ENCODE data around the gene GAN.

Gene GAN, protein sequence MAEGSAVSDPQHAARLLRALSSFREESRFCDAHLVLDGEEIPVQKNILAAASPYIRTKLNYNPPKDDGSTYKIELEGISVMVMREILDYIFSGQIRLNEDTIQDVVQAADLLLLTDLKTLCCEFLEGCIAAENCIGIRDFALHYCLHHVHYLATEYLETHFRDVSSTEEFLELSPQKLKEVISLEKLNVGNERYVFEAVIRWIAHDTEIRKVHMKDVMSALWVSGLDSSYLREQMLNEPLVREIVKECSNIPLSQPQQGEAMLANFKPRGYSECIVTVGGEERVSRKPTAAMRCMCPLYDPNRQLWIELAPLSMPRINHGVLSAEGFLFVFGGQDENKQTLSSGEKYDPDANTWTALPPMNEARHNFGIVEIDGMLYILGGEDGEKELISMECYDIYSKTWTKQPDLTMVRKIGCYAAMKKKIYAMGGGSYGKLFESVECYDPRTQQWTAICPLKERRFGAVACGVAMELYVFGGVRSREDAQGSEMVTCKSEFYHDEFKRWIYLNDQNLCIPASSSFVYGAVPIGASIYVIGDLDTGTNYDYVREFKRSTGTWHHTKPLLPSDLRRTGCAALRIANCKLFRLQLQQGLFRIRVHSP

DNA sequence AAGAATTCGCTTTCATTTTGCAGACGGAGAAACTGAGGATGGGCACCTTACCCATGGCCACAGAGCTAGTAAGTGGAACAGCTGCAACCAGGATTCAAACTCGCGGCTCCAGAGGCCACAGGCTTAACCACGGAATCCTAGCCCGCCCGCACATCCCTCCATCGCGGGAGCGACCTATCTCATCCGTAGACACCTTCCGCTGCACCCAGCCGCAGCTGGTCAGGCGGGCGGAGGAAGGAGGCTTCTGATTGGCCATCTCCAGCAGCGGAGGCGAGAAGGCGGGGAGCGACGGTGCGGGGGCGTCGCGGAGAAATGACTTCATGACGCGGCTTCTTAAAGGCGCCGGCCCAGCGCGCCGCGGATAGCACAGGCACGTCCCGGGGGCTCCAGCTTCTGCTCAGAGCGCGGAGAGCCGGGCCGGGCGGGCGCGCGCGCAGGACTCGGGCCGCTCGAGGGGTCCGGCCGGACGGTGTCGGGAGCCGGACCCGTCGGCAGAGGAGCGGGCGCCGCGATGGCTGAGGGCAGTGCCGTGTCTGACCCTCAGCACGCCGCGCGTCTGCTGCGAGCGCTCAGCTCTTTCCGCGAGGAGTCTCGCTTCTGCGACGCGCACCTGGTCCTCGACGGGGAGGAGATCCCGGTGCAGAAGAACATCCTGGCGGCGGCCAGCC, at the start of gene GAN:
GAN (plus strand) TSS at position 360 of the 668 bp plus-strand sequence; CDS start at position 512, 152 bp downstream.
- DNase-seq (ENCODE audit: insufficient read length, low spot score) (peak; percentile 99), FAIRE-seq (peak; percentile 95)

DNA sequence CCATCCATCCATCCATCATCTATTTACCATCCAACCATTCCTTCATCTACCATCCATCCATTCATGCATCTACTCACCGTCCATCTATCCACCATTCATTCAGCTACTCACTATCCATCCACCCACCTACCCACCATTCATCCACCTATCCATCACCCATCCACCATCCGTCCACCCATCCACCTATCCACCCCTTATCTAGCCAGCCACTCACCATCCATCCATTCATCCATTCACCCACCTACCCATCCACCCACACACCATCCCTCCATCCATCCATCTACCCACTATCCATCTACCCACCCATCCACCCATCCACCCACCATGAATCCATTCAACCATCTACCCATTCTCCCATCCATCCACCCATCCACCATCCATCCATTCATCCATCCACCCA, 49.7 kb upstream of the GAN start:
- DNase-seq (ENCODE audit: insufficient read length, low spot score) (no peak), FAIRE-seq (no peak)

DNA sequence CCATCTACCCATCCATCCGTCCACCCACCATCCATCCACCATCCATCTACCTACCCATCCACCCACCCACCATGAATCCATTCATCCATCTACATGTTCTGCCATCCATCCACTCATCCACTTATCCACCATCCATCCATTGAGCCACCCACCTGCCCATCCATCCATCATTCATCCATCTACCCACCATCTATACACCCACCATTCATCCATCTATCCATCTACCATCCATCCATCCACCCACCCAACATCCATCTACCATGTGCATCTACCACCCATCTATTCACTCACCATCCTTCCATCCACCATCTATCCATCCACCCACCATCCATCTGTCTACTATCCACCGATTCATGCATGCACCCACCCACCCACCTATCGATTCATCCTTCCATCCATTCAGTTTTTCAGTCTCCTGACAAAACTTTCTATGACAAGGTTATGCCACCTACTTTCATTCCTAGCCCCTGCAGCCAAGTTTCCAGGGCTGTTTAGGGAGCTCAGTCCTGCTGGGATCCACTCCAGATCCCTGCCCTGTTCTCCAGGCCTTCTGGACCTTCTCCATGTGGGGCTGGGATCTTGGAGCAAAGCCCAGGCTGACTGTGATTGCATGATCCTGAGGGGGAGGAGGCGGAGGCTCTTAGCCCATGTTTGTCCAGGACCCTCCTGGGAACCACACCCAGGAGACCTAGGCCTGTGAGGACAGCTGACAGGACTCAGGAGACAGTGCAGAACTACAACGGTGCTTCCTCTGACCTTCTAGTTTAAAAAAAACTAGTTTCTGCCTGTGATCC, 48.9 kb upstream of the GAN start:
- FAIRE-seq (no peak), DNase-seq (ENCODE audit: insufficient read length, low spot score) (no peak)

DNA sequence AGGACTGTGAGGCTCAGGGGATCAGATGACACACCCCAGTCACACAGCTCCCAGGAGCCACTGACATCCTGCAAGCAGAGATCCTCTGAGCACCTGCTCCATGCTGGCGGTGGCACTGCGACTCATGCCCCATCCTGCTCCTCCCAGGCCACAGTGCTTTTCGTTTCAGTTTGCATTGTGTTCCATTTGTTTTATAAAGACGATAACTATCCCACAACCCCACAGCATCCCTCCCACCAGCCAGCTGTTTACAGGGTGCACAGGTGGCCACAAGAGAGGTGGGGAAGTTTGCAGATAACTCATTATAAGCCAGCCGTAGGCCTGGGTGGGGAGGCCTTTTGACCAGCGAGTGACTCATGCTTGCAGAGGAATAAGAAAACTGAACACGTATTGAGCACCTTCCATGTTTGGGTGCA, 48.1 kb upstream of the GAN start:
- FAIRE-seq = no peak
- DNase-seq (ENCODE audit: insufficient read length, low spot score) = no peak

DNA sequence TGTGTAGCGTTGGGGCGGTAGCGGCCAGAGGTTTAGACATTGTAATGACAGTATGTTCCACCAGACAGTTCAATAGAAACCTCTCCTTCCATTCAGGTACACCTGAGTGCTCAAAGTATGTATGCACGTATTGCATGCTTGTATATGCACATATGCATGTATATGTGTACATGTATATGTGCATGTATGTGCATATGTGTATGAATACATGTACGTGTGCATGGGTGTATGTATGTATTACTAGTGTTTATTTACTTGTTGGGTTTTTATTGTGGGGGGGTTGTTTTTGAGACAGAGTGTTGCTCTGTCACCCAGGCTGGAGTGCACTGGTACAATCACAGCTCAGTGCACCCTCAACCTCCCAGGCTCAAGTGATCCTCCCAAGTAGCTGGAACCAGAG, 46.3 kb upstream of the GAN start:
- no peak for DNase-seq (ENCODE audit: insufficient read length, low spot score)
- FAIRE-seq = peak; percentile 36

DNA sequence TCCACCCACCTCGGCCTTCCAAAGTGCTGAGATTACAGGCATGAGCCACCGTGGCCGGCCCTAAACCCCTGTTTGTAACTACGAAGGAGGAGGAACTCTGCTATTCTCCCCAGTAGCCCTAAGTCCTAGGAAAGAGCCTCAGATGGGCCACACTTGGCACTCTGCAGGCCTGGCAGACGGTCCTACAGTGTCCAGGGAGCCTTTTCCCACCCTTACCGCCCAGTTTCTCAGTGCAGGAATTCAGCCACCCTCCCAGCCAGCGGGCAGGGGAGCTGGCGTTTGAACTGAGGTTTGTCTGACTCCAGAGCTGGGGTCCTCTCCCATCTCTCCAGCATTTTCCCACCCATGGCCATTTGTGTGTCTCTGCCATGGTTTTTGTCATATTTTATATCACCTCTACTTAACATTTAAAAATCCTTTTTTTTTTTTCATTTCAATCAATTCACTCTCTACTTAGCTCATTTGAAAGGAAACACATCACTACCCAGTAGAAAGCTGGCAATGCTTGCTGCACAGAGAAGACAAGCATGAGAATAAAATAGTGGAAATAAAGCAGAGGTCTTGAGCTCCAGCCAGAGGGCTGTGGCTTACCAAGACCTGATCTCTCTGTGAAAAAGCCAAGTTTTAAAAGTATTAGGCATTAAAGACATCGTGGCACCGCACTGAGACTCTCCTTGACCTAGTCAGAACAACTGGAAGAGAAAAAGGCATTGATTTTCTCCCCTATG, 41.4 kb upstream of the GAN start:
- DNase-seq (ENCODE audit: insufficient read length, low spot score) = no peak
- FAIRE-seq = no peak

DNA sequence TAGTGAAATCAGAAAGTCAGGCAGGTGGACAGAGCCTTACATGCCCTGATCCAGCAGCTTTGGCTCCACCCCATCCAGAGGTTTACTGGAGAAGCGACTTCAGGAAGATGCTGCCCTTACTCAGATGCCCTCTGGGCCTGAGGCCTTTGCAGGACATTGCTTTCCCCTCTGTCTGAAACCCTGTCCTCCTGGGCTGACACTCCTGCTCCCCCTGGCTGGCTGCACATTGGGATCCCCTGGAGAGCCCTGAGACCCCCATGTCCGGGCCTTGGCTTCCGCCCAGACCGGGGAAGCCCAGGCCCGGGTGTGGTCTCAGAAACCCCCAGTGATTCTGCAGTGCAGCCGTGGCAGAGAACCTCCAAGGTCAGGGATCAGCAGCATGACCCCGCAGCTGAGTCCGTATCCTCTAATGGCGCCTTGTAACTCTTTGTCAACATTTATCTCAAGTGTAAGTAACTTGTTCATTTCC, 39.7 kb upstream of the GAN start:
- DNase-seq (ENCODE audit: insufficient read length, low spot score) = no peak

DNA sequence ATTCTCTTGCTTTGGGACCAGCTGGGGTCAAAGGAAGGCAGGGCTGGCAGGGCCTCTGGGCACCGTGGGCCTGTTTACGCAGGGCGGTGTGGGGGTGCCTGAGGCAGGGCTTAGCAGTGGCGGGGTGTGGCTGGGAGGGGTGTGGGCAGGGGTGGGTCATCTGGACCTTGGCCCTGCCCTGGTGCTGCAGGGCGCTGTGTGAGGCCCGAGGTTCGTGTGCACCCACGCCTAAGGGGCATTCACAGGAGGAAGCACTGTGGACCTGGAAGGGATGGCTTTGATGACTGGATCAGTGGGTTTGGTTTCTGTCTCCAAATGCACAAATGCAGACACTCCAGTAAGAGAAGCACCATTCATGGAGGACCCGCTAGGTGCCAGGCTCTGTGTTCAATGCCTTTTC, 39.0 kb upstream of the GAN start:
- no peak for FAIRE-seq

More for the DNA sequence above, 39.7 kb upstream of the GAN start:
- no peak for FAIRE-seq

DNA sequence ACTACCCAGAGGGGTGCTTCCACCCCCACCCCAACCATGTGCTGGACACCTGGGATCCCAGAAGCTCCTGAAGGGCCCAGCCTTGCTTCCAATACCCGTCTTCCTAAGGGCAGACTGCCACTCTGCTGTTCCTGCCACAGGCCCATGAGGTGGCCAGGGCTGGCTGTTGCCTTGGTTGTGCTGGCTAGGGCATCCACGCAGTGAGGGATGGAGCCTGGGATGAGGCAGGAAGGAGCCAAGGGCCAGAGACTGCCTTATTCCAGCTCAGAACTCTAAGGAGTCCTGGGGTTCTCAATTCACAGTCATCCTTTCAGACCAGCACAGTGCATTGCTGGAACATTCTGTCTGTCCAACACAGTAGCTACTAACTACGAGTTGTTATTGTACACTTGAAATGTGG, 38.4 kb upstream of the GAN start:
- no peak for DNase-seq (ENCODE audit: insufficient read length, low spot score)
- no peak for FAIRE-seq

More for the DNA sequence above, 39.0 kb upstream of the GAN start:
- no peak for DNase-seq (ENCODE audit: insufficient read length, low spot score)

DNA sequence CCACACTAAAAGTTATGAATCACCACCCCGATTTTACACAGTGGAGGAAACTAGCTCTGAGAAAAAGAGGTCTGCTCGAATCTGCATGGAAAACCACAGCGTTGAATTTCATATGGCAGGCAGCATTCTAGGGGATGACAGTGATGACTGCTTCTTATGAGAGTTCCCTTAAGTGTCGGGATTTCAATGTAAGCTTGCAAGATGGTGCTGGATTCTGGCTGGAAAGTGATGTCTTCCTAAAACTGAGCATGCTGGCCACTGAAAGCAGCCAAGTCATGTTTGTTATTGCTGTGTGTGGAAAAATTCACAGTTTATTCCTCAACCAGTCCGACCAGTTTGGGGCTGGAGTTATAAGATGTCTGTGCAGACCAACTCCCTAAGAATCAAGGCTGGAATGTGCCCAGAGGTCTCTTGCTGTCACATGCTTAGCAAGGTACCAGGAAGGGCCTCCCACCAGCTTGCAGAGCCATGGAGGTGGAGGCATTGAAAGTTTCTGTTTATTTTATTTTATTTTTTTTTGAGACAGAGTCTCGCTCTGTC, 37.2 kb upstream of the GAN start:
- no peak for FAIRE-seq
- no peak for DNase-seq (ENCODE audit: insufficient read length, low spot score)

DNA sequence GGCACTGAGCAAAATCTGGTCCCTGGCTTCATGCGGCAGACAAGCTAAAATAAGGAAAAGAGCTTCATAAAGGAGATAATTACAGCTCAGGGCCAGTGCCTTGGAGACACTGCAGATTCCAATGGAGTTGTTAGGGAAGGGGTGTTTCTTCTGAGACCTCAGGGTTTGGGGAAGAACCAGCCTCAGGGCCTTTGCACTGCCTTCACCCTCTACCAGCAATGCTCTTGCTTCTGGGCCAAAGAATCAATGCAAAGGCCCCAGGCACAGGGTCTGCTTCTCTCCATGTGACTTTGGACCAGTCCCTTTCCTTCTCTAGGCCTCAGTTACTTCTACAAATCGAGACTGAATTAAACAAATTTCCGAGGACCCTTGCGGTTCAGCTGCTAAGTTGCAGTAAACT, 36.2 kb upstream of the GAN start:
- DNase-seq (ENCODE audit: insufficient read length, low spot score) = no peak
- no peak for FAIRE-seq

DNA sequence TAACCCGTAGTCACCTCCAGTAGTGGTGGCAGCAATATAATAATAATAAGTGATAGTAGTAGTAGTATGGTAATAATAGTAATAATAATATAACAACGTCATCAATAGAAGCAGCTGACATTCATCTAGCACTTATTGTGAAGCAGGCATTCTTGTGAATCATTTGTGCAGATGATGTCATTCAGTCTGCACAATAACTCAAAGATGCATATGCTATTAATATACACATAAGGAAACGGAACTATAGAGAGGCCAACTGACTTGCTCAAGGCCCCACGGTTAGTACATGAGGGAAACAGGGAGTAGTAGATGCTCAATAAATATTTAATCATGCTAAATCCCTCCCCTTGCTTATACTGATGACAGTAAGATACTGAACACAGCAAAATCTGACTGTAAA, 35.4 kb upstream of the GAN start:
- DNase-seq (ENCODE audit: insufficient read length, low spot score) (no peak), FAIRE-seq (no peak)

DNA sequence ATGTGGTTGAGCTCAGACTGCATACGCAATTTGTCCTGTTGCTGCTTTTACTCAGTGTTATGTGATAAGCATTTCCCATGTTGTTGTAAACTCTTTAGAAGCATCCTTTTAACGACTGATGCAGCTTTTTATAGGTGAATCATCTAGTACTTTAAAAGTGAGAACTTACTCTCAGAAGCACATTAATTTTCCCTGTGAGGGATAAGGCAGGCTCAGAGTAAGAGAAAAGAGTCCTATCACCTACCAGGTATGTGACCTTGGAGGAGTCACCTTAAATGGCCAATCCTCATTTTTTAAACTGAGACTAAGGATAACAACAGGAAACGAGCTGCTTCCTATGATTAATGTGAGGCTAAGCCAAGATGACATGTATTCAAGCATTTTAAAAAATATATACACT, 34.4 kb upstream of the GAN start:
- FAIRE-seq (no peak), DNase-seq (ENCODE audit: insufficient read length, low spot score) (no peak)

DNA sequence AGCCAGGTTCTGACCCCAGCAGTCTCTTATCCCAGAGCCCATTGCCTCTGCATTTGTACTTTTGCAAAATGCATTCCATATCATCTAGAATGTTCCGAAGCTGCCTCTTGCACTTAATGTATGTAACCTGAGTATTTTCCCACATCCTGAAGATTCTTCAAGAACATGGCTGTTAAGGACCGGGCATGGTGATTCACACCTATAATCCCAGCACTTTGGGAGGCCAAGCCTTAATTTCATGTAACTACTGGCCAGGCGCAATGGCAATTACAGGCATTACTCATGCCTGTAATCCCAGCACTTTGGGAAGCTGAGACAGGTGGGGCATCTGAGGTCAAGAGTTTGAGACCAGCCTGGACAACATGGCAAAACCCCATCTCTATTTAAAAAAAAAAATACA, 31.7 kb upstream of the GAN start:
- no peak for DNase-seq (ENCODE audit: insufficient read length, low spot score)
- FAIRE-seq = no peak

DNA sequence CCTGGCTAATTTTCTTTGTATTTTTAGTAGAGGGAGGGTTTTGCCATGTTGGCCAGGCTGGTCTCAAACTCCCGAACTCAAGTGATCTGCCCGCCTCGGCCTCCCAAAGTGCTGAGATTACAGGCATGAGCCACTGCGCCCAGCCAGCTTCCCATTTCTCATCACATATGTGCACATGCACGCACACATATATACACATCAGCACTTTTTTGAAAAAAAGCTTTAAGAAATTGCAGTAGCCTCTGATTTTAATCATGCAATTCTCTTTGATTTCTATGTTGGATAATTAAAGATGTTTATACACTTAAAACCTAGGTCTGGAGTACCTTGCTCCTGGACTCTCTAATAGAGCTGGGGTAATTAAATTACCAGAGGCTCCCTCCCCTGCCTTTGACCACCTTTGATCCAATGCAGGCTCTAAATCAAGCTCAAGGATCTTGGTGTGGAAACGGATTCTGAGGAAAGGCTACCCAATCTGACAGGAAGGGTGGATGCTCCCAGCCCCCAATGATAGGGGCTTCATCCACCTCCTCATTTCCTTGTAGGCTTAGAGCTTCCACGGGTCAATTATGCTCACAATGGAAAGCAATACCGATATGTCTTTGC, 29.7 kb upstream of the GAN start:
- FAIRE-seq (no peak), DNase-seq (ENCODE audit: insufficient read length, low spot score) (no peak)

DNA sequence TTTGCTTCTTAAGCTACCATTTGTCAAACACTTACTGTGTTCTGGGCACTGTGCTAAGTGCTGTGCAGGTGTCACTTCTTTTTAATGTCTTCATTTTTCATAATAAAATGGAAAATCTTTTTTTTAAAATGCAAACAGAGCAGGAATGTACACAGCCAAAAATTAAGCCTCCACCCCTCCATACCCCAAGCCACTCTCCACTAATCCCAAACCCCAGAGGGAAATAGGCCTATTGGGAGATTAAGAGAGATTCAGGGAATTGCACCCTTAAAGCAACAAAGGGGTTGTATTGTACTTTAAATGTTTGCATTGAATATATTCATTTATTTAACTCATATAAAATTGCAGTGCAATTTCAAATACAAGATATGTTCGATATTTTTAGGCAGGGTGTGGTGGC, 28.6 kb upstream of the GAN start:
- DNase-seq (ENCODE audit: insufficient read length, low spot score) (no peak), FAIRE-seq (no peak)

DNA sequence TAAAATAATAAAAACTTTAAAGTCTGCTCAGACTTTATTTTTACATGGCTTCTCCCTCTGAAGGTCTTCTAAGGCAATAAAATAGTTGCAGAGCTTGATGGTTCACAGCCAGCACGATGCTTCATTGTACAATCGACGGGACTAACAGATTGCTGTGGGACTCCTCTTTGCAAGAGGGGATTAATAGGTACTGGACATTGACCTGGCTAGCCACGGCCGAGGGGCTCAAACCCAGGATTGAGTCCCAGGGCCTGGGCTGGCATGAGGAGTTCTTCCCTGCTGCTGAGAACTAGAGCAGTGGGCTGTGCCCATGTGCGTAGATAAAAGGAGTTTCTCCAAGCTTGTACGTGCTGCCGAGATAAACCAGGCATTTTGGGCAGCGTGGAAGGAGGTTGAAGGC, 23.6 kb upstream of the GAN start:
- FAIRE-seq (no peak), DNase-seq (ENCODE audit: insufficient read length, low spot score) (no peak)

DNA sequence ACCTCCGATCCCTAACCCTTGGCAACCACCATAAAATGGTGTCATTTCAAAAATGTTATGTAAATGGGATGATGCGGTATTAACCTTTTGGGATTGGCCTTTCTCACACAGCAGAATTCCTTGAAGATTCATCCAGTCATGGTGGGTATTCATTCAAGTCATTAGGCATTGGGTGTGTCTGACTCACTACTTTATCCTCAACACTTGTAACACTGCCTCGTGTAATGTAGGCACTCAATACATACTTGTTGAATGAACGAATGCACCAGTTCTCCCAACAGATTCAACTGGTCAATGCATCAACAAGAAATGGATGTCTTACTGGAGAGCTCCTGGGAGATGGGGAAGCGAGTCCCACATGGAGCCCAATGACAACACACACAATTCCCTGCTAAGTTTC, 21.8 kb upstream of the GAN start:
- FAIRE-seq (peak; percentile 72), DNase-seq (ENCODE audit: insufficient read length, low spot score) (no peak)

DNA sequence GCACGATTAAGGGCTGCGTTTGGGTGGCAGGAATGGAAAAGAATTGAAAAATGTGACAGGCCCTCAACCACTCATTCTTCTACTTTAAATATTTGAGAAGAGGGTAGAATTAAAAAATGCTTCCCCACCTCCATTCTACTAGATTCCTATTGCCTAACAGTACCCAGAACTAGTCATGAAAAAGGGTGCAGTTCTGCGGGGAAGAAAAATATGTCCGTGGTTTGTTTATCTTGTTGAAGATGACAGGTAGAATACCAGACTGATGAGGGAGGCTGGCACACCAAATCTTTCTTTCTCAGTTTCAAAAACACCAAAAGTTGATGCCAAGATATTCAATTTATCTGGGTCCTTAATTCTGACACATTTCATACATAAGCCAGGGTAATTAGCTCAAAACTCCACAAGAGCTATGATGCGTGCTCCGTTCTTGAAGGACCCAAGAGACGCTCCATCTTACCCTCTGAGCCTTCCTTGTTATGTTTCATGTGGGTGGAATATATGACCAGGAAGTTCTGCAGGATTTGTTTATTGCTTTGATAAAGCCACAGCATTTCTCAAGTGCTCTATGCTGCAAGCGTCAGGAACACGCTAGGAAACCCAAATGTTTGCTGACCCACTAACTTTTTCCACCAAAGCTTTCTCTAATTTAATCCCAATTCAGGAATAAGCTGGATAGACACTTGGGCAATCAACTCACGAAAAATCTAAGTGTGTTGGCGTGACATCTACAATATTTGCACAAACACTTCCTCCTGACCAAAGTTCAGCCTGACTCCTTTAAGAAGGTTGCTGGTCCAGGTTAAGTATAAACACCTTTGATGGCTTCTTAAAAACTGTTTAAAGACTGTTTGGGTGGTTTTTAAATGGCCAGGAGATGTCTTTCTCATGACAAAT, 20.6 kb upstream of the GAN start:
- FAIRE-seq = no peak

More for the DNA sequence above, 20.6 kb upstream of the GAN start:
- no peak for DNase-seq (ENCODE audit: insufficient read length, low spot score)
